Limb (tissue), 2 donors: Measurements from ENCODE around the gene HSF4.

Experiments
- DNase-seq, 2 donors: peaks; one replicate each; pipeline ENCODE4 v3.0.0-alpha.2; 2016; ENCODE audit errors: extremely low spot score in 2 of 2

Gene HSF4

GRCh38 chr16:67166598-67167168, 2.1 kb downstream of the HSF4 start:
- no peak for DNase-seq

GRCh38 chr16:67167588-67167987, 3.0 kb downstream of the HSF4 start:
- DNase-seq: no peak

GRCh38 chr16:67169011-67169451, 4.5 kb downstream of the HSF4 start:
- DNase-seq: no peak

- DNase-seq: peak in 1 of 2 donors; percentile 64
These were observed 5.2 kb downstream of the HSF4 start for GRCh38 chr16:67169642-67170167.

DNA sequence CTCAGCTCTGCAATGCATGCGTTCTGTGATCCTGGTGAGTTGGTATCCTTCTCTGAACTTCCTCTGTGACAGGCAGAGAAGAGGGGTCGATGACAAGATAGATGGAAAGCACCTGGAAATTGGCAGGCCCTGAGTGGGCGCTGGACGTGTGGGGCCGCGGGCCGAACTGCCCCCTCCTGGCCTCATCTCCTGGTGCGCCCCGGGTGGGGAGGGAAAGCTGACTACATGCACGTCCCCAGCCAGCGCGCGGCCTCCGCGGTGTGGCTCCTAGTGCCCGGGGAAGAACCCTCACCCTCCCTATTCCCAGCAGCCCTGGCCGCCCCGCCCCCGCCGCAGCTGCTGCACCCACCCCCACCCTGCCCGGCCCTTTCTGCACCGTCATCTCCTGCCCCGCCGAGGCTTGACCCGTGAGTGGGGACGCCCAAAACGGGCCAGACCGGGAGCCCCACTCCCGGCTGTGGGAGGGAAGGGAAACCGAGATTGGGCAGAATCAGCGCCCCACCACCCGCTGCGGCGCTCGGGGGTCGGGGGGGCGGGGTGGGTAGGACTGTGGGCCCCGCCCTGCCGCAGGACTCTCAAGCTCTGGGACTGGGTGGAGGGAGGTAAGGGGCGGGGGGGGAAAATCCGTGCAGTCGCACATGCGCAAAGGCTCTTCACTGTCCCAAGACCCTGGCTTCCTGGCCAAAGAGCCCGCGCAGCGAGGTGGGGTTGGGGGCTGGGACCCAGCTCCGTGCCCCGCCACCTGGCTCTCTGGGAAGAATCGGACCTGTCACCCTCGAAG, 5.8 kb downstream of the HSF4 start, which contains the start of gene NOL3:
Gene NOL3 (plus strand): TSS at position 371 of the 781 bp plus-strand sequence.
- DNase-seq: peak in 1 of 2 donors; percentile 76

DNA sequence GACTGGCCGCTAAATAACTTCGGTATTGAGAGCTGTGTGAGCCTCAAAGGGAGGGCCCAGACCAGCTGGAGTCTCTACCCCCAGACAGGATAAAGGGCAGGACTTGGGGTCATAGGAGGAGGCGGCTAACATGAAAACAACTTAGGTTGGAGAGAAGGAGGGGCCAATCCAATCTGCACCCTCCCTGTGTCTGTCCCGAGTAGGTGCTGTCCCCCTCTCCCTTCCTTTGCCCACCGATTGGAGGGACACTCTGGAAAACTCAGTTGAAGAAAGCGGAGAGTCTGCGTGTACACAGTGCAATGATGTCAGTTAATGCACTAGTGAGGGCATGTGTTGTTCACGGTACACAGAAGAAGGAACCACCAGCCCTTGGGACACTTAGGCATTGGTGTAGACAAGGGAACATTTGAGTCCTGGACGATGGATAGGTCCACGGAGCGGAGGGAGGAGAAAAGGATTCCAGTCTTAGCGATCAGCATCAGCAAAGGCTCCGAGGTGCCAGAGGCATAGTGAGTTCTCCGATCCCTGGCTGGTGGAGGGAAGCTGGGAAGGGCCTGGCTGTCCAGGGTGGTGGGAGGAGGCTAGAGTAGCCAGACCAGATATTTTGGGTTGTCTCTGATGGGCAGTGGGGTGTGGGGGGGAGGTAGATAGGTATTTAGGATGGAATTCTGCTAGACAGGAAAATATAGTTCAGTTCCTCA, 6.6 kb downstream of the HSF4 start:
- DNase-seq: no peak

DNA sequence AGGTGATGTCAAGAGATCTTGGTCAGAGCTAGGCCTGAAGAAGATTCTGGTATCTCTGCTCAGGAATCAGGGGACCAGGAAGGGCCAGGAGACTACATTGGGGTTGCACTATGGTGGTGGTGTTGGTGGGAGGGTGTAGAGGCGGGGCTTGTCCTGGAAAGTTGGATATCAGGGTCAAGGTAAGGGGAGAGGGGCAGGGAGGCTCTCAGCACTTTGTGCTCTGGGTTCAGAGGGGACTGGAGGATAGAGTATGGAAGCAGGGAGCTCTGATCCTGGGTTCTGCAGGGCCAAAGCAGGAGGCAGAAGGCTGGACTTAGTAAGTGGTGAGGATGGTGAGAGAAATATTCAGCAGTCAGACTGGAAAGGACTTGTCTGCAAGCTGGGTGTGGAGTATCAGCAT, 8.8 kb downstream of the HSF4 start:
- no peak for DNase-seq

- peak in 1 of 2 donors; percentile 75 for DNase-seq
These were observed 9.5 kb downstream of the HSF4 start for GRCh38 chr16:67173808-67174705.

DNA sequence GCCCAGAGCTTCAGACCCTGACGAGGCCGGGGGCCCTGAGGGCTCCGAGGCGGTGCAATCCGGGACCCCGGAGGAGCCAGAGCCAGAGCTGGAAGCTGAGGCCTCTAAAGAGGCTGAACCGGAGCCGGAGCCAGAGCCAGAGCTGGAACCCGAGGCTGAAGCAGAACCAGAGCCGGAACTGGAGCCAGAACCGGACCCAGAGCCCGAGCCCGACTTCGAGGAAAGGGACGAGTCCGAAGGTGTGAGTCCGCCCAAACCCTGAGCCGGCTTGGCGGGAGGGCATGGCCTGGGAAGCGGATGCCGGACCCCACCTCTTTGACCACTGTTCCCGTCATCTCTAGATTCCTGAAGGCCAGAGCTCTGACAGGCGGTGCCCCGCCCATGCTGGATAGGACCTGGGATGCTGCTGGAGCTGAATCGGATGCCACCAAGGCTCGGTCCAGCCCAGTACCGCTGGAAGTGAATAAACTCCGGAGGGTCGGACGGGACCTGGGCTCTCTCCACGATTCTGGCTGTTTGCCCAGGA, 10.2 kb downstream of the HSF4 start:
- DNase-seq: no peak

- no peak for DNase-seq
These were observed 12.1 kb downstream of the HSF4 start for GRCh38 chr16:67176662-67177061.

DNA sequence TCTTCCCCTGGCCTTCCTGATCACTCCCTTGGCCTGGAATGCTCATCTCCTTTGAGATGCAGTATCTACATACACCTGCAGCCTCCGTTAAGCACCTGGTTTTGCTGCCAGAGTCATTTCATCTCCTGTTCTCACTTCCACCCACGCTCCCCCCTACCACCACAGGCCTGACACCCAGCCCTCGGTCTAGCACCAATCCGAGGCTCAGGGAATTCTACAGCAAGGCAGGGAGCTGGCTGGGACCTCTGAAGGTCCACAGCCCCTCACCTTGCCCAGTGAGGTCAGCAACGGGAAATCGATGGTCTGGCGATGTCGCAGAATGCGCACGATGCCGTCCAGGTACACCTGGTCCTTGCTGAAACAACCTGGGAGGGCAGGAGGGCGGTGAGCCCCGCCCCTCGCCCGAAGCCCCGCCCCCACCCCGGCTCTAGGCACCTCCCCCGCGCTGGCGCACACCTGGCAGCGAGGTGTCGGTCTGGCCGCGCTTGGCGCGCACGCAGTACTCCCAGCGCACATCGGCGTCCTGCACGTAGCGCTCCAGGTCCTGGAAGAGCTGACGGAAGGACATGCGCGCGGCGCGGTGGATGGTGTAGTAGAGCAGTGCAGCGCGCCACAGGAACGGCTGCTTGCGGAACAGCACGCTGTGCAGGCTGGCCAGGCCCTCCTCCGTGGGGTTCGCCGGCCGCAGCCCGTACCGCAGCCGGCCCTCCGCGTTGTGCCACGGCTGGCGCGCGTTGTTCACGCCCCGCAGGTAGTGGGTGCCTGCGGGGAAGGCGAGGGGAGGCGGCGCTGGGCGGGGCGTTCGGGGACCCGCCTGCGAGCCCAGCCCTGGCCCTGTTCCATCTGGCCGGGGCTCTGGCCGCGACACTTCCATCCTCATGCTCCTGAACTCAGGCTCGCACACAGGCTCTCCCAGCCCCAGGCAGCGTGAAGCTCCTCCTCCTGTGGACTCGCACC, 13.5 kb downstream of the HSF4 start:
- DNase-seq: peak in 1 of 2 donors; percentile 67

DNA sequence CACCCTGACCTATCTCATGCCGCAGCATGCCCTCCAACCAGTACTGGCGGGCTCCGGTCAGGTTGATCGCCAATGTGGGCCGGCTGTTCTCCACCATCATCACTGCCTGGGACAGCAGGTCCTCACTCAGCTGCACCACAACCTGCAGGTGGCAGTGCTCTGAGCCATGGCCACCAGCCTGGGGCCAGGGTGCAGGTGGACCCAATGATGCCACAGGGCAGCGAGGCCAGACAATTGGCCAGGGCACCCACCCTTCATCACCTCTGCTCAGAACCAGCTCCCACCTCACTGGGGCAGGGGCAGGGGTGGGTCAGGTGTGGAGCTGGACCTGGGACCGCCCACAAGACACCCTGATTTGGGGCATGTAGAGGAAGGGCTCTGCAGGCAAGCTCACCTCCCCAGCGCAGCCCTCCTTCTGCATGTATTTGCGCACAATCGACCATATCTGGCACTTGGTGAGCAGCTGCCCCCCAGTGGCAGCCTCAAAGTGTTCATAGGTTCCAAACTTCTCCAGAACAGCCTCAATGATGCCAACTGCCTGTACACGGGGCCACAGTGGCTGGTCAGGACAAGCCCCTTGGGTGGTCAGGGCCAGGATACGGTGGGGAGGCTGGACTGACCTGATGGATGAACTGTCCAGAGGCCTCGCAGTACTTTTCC, 15.0 kb downstream of the HSF4 start:
- DNase-seq: no peak

DNA sequence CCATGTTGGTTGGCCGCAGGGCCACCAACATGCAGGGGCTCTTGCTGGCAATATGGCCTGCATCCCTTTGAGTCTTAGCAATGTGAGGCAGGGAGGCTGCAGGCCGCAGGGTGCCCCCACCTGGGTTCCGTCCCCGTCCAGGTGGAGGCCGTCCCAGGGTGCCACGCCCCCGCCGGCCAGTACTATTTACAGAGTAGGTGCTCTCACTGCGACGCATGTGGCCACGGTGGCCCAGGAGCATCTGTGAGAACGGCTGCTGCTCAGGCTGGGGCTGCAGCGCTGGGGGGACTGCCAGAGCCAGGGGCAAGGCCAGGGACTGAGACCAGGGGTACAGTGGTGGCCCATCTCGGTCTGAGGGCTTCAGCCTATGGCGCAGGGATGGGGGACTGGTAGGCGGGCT, 15.6 kb downstream of the HSF4 start:
- DNase-seq: no peak

DNA sequence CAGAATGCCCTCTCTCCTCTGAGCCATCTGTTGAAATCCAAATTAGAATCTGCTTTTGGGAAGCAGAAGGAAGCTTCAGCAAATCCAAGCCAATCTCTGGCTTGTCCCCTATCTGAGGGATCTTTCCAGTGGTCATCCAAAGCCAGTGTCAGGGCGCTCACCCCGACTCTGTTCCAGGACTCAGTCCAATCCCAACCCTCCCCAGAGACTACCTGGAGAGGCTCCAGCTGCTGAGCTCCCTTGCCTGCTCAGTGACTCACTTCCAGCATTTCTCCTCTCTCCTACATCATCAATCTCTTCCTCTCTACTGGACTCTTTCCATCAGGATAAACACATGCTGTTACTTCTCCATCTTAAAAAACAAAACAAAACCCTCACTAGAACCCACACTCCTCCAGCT, 16.8 kb downstream of the HSF4 start:
- DNase-seq: no peak

DNA sequence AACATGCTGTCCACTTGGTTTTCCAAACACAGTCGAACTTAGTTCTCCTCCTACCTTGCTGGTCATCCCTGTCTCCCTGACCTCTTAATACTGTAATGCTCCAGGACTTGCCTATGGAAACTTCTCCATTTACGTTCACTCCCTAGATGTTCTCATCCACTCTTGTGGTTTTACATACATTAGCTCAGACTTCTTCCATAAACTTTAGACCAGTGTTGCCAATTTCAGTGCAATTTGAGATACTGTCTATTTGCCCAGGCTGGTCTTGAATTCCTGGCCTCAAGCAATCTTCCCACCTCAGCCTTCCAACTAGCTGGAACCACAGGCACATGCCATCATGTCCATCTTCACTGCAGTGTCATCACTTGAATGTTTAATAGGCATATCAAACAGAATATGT, 17.7 kb downstream of the HSF4 start:
- DNase-seq: no peak

DNA sequence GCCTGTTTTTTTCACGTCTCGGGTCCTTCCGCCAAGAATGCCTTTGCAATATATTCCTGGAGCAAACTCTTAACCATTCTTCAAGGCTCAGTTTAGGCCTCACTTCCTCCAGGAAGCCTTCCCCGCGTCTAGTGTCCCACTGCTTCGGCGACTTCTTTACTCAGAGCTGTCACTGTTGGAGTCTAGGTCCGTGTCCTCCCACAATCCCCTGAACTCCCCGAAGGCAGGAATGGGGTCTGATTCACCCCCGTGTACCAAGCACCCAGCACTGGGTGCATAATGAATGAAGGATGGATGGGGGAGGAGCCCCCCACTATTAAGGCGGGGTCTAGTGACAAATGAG, 18.7 kb downstream of the HSF4 start:
- DNase-seq: no peak

- peak; percentile 97 to 99 for DNase-seq
These were observed 19.3 kb downstream of the HSF4 start, which contains the start of gene MATCAP1 for GRCh38 chr16:67183627-67184452. MATCAP1 (minus strand) TSS chr16:67183963; CDS start chr16:67180610, 3,353 bp downstream.

- DNase-seq: no peak
These were observed 20.0 kb downstream of the HSF4 start for GRCh38 chr16:67184453-67184994.
